GM12874 (cell line): Measurements from ENCODE around the gene GGCT.

Source experiments
- TF ChIP-seq, protein P1 (sequence below): IDR thresholded peaks from 2 replicates; pipeline ENCODE4 v1.5.1; 2011; ENCODE audit warnings: low read depth, mild to moderate bottlenecking, control low read depth, low read length, moderate library complexity; ENCODE audit not compliant: insufficient read depth

Gene GGCT

GRCh38 chr7:30450983-30451497 lies 53.6 kb downstream of the GGCT start:
- TF ChIP-seq, protein P1, sequence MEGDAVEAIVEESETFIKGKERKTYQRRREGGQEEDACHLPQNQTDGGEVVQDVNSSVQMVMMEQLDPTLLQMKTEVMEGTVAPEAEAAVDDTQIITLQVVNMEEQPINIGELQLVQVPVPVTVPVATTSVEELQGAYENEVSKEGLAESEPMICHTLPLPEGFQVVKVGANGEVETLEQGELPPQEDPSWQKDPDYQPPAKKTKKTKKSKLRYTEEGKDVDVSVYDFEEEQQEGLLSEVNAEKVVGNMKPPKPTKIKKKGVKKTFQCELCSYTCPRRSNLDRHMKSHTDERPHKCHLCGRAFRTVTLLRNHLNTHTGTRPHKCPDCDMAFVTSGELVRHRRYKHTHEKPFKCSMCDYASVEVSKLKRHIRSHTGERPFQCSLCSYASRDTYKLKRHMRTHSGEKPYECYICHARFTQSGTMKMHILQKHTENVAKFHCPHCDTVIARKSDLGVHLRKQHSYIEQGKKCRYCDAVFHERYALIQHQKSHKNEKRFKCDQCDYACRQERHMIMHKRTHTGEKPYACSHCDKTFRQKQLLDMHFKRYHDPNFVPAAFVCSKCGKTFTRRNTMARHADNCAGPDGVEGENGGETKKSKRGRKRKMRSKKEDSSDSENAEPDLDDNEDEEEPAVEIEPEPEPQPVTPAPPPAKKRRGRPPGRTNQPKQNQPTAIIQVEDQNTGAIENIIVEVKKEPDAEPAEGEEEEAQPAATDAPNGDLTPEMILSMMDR, result no peak

GRCh38 chr7:30450240-30450982 lies 54.2 kb downstream of the GGCT start:
- TF ChIP-seq, protein P1, result no peak

DNA sequence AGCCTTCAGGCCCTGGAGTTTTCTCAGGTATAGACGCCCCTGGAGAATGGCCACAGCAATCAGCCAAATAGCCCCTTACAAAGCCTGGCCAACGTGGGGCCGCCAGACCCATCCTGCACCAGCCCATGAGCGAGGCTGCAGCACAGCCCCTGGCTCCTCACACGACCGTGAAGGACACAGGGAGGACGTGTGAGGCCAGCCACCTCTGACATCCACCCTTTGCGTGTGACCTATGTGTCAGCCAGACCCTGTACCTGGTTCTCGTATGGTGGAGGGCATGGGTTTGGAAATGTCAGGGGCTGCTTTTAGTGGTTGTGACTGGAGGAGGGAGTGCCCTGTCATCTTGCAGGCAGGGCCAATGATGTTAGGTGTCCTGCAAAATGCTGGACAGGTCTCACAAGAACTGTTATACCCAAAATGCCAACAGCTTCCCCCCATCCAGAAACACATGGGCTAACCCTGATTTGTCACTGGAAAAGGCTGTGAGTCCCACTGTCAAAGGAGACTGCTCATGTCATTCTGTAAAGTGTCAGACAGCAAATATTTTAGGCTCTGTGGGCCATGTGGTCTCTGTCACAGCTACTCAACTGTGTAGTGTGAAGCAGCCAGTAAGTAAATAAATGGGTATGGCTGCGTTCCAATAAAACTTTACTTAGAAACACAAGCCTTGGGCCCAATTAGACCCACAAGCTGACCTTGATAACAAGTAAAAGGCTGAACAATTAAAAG lies 56.0 kb downstream of the GGCT start:
- TF ChIP-seq, protein P1, result no peak

GRCh38 chr7:30447466-30447865 lies 57.2 kb downstream of the GGCT start:
- TF ChIP-seq, protein P1, result no peak
